ENCODE data around the gene PLVAP.
"Not testable (repeated sequence)": the region's sequence is repeated elsewhere in the genome, so short reads cannot be mapped to it uniquely, and the experiment has no call there.

The PLVAP gene

GRCh38 chr19:17380426-17381138 is 3.4 kb upstream of the PLVAP start:
- peak overlapping the region in 2 of 11 experiments; percentile 3 to 93; a peak in 3 of 22 replicates for H3K4me2 ChIP-seq
- H3K36me3 ChIP-seq, result no peaks in the 10 kb centered on the region
- H3K4me1 ChIP-seq, result peaks cover 48 to 94% (median 75%) of the 10 kb centered on the region in 10 experiments
- H3K9me3 ChIP-seq (replicated peaks in 1 of 11), result peaks cover 0 to 8% (median 4%) of the 10 kb centered on the region in 11 experiments; a peak in 3 of 22 replicates
- no peaks in the 10 kb centered on the region for H3K27me3 ChIP-seq
- H3K9ac ChIP-seq, result no peak overlapping the region
- no peak overlapping the region for H3K4me3 ChIP-seq
- H4K20me1 ChIP-seq, result no peaks in the 10 kb centered on the region
- no peak for TF ChIP-seq Cebpa-rat (IDR thresholded peaks at IDR 0.05)
- H3K27ac ChIP-seq, result peak overlapping the region in 4 of 11 experiments; percentile 67 to 81 (median 80); a peak in 4 of 22 replicates

- peaks cover 0 to 8% (median 4%) of the 10 kb centered on the region in 11 experiments; a peak in 3 of 22 replicates for H3K9me3 ChIP-seq (replicated peaks in 1 of 11)
- H3K9ac ChIP-seq, result peak overlapping the region in 9 of 11 experiments; percentile 16 to 63 (median 51); a peak in 13 of 22 replicates
- H3K27me3 ChIP-seq, result no peaks in the 10 kb centered on the region
- peak overlapping the region; percentile 65 to 95 (median 86) for H3K4me2 ChIP-seq
- no peaks in the 10 kb centered on the region for H3K36me3 ChIP-seq
- no peak for TF ChIP-seq Cebpa-rat (IDR thresholded peaks at IDR 0.05)
- peak overlapping the region in 2 of 10 experiments; percentile 4 to 6; a peak in 1 of 20 replicates for H3K4me3 ChIP-seq
- H3K4me1 ChIP-seq, result peaks cover 58 to 94% (median 85%) of the 10 kb centered on the region in 10 experiments
- H3K27ac ChIP-seq, result peak overlapping the region in 10 of 11 experiments; percentile 57 to 81 (median 74); a peak in 20 of 22 replicates
- H4K20me1 ChIP-seq, result no peaks in the 10 kb centered on the region
These were observed 2.1 kb upstream of the PLVAP start for GRCh38 chr19:17379221-17379631.

GRCh38 chr19:17378271-17378670 is 1.1 kb upstream of the PLVAP start:
- Histone ChIP-seq H3K4me2 (peak overlapping the region; percentile 65 to 95 (median 86)), H3K9me3 (replicated peaks in 1 of 11) (peaks cover 0 to 8% (median 4%) of the 10 kb centered on the region in 11 experiments; a peak in 3 of 22 replicates), H3K36me3 (no peaks in the 10 kb centered on the region), H3K27me3 (no peaks in the 10 kb centered on the region), H3K4me1 (peaks cover 66 to 94% (median 87%) of the 10 kb centered on the region in 10 experiments), H3K9ac (peak overlapping the region in 5 of 11 experiments; percentile 35 to 63 (median 53); a peak in 7 of 22 replicates), H4K20me1 (no peaks in the 10 kb centered on the region), H3K27ac (peak overlapping the region in 9 of 11 experiments; percentile 57 to 81 (median 76); a peak in 18 of 22 replicates), H3K4me3 (no peak overlapping the region)
- no peak for TF ChIP-seq Cebpa-rat (IDR thresholded peaks at IDR 0.05)

GRCh38 chr19:17370026-17370587 is 7.0 kb downstream of the PLVAP start:
- H3K9me3 ChIP-seq (replicated peaks in 1 of 11), result peaks cover 0 to 2% (median 0%) of the 10 kb centered on the region in 11 experiments; a peak in 4 of 22 replicates
- peak in 10 of 11 experiments; percentile 64 to 98 (median 86); a peak in 18 of 22 replicates for TF ChIP-seq Cebpa-rat (IDR thresholded peaks at IDR 0.05)
- H3K27ac ChIP-seq, result peak overlapping the region; percentile 83 to 99 (median 94)
- peaks cover 59 to 93% (median 84%) of the 10 kb centered on the region in 10 experiments for H3K4me1 ChIP-seq
- no peaks in the 10 kb centered on the region for H4K20me1 ChIP-seq
- H3K36me3 ChIP-seq, result peaks cover 0 to 11% (median 0%) of the 10 kb centered on the region in 11 experiments; a peak in 7 of 22 replicates
- peak overlapping the region; percentile 74 to 87 (median 82) for H3K9ac ChIP-seq
- H3K4me3 ChIP-seq, result peak overlapping the region in 7 of 10 experiments; percentile 8 to 44 (median 21); a peak in 8 of 20 replicates
- H3K27me3 ChIP-seq, result no peaks in the 10 kb centered on the region
- peak overlapping the region; percentile 65 to 90 (median 81) for H3K4me2 ChIP-seq

- Histone ChIP-seq H3K36me3 (peaks cover 0 to 23% (median 0%) of the 10 kb centered on the region in 11 experiments; a peak in 7 of 22 replicates), H3K27ac (peak overlapping the region in 4 of 11 experiments; percentile 21 to 98 (median 96); a peak in 5 of 22 replicates), H3K4me1 (peaks cover 23 to 52% (median 40%) of the 10 kb centered on the region in 10 experiments), H3K4me3 (no peak overlapping the region), H4K20me1 (no peaks in the 10 kb centered on the region), H3K9me3 (replicated peaks in 1 of 11) (peaks cover 0 to 8% (median 0%) of the 10 kb centered on the region in 11 experiments; a peak in 4 of 22 replicates), H3K27me3 (no peaks in the 10 kb centered on the region), H3K4me2 (no peak overlapping the region), H3K9ac (no peak overlapping the region)
- no peak for TF ChIP-seq Cebpa-rat (IDR thresholded peaks at IDR 0.05)
These were observed 11.8 kb downstream of the PLVAP start for GRCh38 chr19:17365361-17365760.

GRCh38 chr19:17363852-17364605 is 13.1 kb downstream of the PLVAP start:
- H3K27ac ChIP-seq; H3K9me3 ChIP-seq (replicated peaks in 1 of 11); H3K27me3 ChIP-seq; H3K4me3 ChIP-seq; H3K9ac ChIP-seq; H4K20me1 ChIP-seq; H3K4me2 ChIP-seq: not testable (repeated sequence)
- Histone ChIP-seq H3K4me1 (peaks cover 10 to 42% (median 28%) of the 10 kb centered on the region in 10 experiments), H3K36me3 (peaks cover 0 to 25% (median 0%) of the 10 kb centered on the region in 11 experiments; a peak in 7 of 22 replicates)

GRCh38 chr19:17359905-17360800 is 17.0 kb downstream of the PLVAP start:
- Histone ChIP-seq H3K4me1 (peaks cover 0 to 34% (median 2%) of the 10 kb centered on the region in 10 experiments; a peak in 7 of 20 replicates), H3K4me2 (no peak overlapping the region), H3K36me3 (peaks cover 0 to 15% (median 0%) of the 10 kb centered on the region in 11 experiments; a peak in 6 of 22 replicates), H3K9me3 (replicated peaks in 1 of 11) (peaks cover 0 to 7% (median 0%) of the 10 kb centered on the region in 11 experiments; a peak in 1 of 22 replicates), H3K4me3 (no peak overlapping the region), H3K9ac (no peak overlapping the region), H4K20me1 (no peaks in the 10 kb centered on the region), H3K27me3 (no peaks in the 10 kb centered on the region), H3K27ac (no peak overlapping the region; a peak in 1 of 22 replicates)
- TF ChIP-seq Cebpa-rat (IDR thresholded peaks at IDR 0.05), result no peak

Measured in BLaER1 treated with 17β-estradiol and CSF1 and Interleukin-3, amounts not matched to agents 10 nM and 100 nM (cell line).